HG02938 (cell line): Measurements from ENCODE around the gene SFN.
"Not testable (repeated sequence)": the region's sequence is repeated elsewhere in the genome, so short reads cannot be mapped to it uniquely, and the experiment has no call there.

Experiments used
- ATAC-seq: cut with Tn5 transposase; IDR thresholded peaks from one replicate; pipeline ENCODE4 v1.9.1; 2021; ENCODE audit warnings: mild to moderate bottlenecking, moderate library complexity; ENCODE audit not compliant: unreplicated experiment

SFN gene

GRCh38 chr1:26862781-26863684, at the start of gene SFN:
TSS of gene SFN (plus strand) at chr1:26863149. CDS start at chr1:26863213, 64 bp downstream.
- ATAC-seq: no peak

DNA sequence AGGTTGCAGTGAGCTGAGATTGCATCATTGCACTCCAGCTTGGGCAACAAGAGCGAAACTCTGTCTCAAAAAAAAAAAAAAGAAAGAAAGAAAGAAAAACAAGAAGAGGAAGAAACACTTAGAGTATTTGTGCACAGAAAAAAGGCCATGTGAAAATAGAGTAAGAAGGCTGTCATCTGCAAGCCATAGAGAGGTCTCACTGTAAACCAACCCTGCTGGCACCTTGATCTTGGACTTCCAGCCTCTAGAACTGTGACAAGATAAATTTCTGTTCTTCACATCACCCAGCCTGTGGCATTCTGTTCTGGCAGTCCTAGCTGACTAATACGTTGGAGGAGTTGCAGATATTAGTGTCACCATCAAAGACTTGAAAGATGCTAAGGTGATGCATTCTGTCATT, 48.6 kb upstream of the SFN start:
- no peak for ATAC-seq

DNA sequence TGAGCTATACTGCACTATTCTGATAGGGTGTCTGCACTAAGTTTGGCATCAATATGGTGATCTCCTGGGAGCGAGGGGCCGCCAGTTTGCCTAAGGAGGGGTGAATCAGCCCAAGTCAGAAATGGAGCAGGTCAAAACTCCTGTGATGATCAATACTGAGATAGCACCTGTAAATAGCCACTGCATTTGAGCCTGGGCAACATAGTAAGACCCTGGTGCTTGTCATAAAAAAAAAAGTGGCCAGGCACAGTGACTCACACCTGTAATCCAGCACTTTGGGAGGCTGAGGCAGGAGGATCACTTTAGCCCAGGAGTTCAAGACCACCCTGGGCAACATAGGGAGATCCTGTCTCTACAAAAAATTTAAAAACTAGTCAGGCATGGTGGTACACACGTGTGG, 48.1 kb upstream of the SFN start:
- no peak for ATAC-seq

DNA sequence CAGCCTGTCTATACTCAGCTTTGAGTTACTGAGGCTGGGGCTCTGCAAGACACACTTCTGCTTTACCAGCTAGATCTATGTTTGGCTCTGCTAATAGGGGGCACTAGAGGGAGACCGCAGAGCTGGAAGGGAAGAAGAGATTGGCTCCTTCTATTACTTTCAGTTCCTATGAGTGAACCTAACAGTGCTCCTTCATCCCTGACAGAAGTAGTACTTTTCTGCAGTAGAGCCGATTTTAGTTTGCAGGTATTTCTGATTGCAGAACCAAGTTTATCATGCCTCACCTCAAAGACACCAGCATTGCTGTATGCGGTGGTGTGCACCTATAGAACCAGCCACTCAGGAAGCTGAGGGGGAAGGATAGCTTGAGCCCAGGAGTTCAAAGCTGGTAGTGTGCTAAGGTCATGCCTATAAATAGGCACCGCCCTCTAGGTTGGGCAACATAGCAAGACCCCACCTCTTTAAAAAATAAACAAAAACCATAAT, 42.1 kb upstream of the SFN start:
- ATAC-seq: peak; percentile 76

GRCh38 chr1:26822737-26823395, 40.1 kb upstream of the SFN start:
- no peak for ATAC-seq

GRCh38 chr1:26824731-26825130, 38.2 kb upstream of the SFN start:
- no peak for ATAC-seq

- peak; percentile 59 for ATAC-seq
Measured at GRCh38 chr1:26826261-26827105, 36.5 kb upstream of the SFN start, which contains the start of gene ZDHHC18. TSS of gene ZDHHC18 (plus strand) at chr1:26826688. CDS start at chr1:26826805, 117 bp downstream.

DNA sequence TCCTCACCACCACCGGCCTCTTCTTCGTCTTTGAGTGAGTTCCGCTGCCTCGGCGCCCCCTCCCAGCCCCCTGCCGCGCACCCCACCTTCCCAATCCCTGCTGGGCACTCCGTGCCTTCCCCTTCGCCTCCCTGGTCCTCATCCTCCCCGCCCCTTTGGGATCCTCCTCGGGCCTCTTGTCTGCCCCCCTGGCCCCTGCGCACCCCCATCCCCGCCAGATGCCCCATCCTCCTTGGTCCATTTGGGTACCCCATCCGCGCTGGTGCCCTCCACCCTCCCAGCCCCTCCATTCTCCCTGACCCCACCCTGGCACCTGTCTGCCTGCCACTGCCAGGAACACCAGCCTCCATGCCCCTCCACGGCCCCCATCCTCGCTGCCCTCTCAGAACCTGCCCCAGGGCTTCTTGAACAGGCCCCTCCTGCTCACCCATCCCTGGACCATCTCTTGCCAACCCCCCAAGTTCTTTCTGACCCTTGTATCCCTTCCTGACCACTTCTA, 35.8 kb upstream of the SFN start:
- ATAC-seq: no peak

DNA sequence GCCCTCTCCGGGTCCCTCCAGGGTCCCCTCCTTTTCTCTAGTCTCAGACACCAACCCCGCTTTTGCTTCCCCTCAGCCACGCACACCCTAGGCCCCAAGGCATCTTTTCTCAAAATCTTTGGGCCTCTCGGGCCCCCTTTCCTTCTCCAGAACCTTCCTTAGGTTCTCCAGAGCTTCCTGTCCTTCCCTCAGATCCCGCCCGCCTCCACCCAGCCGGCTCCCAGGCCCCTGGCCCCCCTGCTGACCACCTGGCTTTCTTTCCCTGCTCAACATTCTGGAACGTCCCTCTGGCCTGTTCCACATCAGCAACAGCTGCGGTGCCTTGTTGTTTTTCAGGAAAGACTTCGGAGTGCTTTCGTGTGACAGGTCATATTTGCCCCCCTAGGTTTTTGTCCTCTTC, 35.3 kb upstream of the SFN start:
- ATAC-seq: no peak

DNA sequence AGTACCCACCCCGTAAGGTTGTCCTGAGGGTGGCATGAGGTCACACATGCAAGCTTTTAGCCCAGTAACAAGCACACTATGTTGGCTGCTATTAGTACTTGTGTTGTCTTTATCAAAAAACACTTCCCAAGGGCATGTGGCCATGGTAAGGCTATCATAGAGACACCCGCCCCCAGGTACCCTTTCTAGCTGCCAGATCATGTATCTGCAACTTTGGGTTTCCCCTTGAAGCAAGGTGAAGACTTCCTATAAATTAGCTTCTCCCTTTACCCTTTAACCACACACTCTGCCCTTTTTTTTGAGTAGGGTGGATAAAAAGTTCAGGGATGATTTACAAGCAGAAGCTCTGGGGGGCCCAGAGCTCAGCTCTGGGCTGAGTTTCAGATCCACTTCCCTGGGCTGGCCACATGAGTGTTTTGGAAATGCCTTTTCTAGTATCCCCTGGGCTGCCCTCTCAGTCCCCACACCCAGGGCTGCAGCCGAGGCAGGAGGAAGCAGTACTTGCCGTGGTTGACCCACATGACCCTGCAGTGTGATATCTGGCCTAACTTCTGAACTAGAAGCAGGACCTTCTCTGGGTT, 34.4 kb upstream of the SFN start:
- ATAC-seq: no peak

- no peak for ATAC-seq
Measured at GRCh38 chr1:26829184-26829911, 33.6 kb upstream of the SFN start.

GRCh38 chr1:26831059-26831458, 31.9 kb upstream of the SFN start:
- ATAC-seq: no peak

DNA sequence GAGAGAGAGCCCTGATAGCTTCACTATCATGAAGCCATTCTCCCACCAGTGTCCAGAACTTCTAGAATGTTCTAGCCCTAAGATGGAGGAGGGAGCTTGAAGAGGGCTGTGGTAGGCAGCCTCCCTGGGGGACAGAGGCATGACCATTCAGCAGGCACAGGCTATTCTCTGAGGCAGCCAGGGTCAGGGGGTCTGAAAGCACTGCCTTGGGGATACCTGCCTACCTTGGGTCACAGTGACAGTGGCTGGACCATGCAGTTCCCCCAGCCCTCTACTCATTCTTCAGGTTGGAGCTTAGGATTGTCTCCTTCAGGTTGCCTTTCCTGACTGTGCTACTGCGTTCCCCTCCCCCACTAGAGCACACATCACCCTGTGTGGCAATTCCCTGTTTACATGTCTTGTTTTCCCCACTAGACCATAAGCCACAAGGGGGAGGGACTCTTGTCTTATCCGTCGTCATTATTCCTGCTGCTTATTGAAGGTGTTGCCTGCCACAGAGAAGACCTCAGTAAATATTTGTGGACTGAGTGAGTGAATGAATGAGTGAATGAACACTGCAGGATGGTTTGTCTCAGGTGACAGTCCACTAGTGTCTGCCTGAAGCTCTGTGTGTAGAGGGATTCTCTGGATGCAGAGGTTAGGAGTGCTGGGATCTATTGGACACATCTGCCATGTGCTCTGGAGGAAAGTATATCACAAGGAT, 31.3 kb upstream of the SFN start:
- no peak for ATAC-seq

GRCh38 chr1:26832249-26832960, 30.5 kb upstream of the SFN start:
- ATAC-seq: no peak

- peak; percentile 86 for ATAC-seq
Measured at GRCh38 chr1:26833432-26834405, 29.2 kb upstream of the SFN start.

DNA sequence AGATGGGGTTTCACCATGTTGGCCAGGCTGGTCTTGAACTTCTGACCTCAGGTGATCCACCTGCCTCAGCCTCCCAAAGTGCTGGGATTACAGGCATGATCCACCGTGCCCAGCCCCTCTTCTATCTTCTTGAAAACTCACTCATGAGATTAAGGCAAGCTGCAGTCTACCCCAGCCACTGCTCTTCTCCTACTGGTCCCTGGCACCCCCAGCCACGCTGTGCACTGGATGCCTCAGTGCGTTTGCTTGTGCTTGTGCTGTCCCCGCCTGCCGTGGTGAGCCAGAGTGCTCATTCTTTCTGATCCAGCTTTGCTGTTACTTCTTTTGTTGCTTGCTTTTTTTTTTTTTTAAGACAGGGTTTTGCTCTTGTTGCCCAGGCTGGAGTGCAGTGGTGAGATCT, 25.3 kb upstream of the SFN start:
- ATAC-seq: not testable (repeated sequence)
